Measurements from ENCODE around the gene CFP. TPM values are rescaled to one million over a fixed set of nuclear protein-coding genes. Genes with fewer than 3 reads are reported as not detected.

Gene CFP
- total RNA-seq, 3 donors from 2014 or later, result 2.6 to 17.4 (median 3.3) TPM

- Histone ChIP-seq H3K4me3 (peak overlapping the region; percentile 7 to 73 (median 51)), H3K4me1 (no peaks in the 10 kb centered on the region), H3K36me3 (no peaks in the 10 kb centered on the region), H3K27ac (peak overlapping the region; percentile 73 to 97), H3K9me3 (no peaks in the 10 kb centered on the region), H3K27me3 (peaks cover 0 to 30% of the 10 kb centered on the region in 2 donors)
- TF ChIP-seq POLR2A (IDR thresholded peaks at IDR 0.05) (no peak), CTCF (IDR thresholded peaks at IDR 0.05) (no peak), POLR2AphosphoS5 (IDR thresholded peaks at IDR 0.05) (no peak)
- intact Hi-C loops (cut with DNase I; ENCODE audit: low total_unique reads), result no loop called here
- no peak for DNase-seq (ENCODE audit: low spot score in 2 of 2)
Measured at GRCh38 chrX:47583240-47583861, 46.4 kb downstream of the CFP start.

- peak within 1 kb of the TSS; percentile 48 to 73 (median 51) for H3K4me3 ChIP-seq
- TF ChIP-seq CTCF (IDR thresholded peaks at IDR 0.05), result no peak
- peak in 2 of 3 donors; percentile 39 to 59 for TF ChIP-seq POLR2AphosphoS5 (IDR thresholded peaks at IDR 0.05)
- TF ChIP-seq POLR2A (IDR thresholded peaks at IDR 0.05), result no peak
- intact Hi-C loops (cut with DNase I; ENCODE audit: low total_unique reads), result no loop called here
- DNase-seq (ENCODE audit: low spot score in 2 of 2), result peak; percentile 79 to 84
- H3K9me3 ChIP-seq, result no peaks in the 10 kb centered on the region
- peaks cover 0 to 34% of the 10 kb centered on the region in 2 donors for H3K27me3 ChIP-seq
- no peaks in the 10 kb centered on the region for H3K4me1 ChIP-seq
- peak within 1 kb of the TSS; percentile 73 to 97 for H3K27ac ChIP-seq
- no peaks in the 10 kb centered on the region for H3K36me3 ChIP-seq
Measured at GRCh38 chrX:47581731-47582647, 47.7 kb downstream of the CFP start, which contains the start of gene TIMP1. Gene TIMP1 (plus strand): TSS chrX:47582436. CDS start chrX:47583416, 980 bp downstream.

- H3K27ac ChIP-seq, result no peak overlapping the region
- no peak for DNase-seq (ENCODE audit: low spot score in 2 of 2)
- TF ChIP-seq POLR2AphosphoS5 (IDR thresholded peaks at IDR 0.05) (no peak), POLR2A (IDR thresholded peaks at IDR 0.05) (no peak), CTCF (IDR thresholded peaks at IDR 0.05) (no peak)
- peaks cover 0 to 24% of the 10 kb centered on the region in 2 donors for H3K27me3 ChIP-seq
- no peaks in the 10 kb centered on the region for H3K9me3 ChIP-seq
- intact Hi-C loops (cut with DNase I; ENCODE audit: low total_unique reads), result loop anchor here (10.0 kb wide), 1 partner anchor 45 kb away; the partner anchor contains the start of gene CFP
- H3K36me3 ChIP-seq, result no peaks in the 10 kb centered on the region
- no peak overlapping the region for H3K4me3 ChIP-seq
- no peaks in the 10 kb centered on the region for H3K4me1 ChIP-seq
Measured at GRCh38 chrX:47579537-47579936, 50.2 kb downstream of the CFP start.

GRCh38 chrX:47578692-47579091 lies 51.0 kb downstream of the CFP start:
- Histone ChIP-seq H3K4me3 (no peak overlapping the region), H3K4me1 (no peaks in the 10 kb centered on the region), H3K27me3 (peaks cover 0 to 32% of the 10 kb centered on the region in 2 donors), H3K36me3 (no peaks in the 10 kb centered on the region), H3K9me3 (no peaks in the 10 kb centered on the region), H3K27ac (no peak overlapping the region)
- intact Hi-C loops (cut with DNase I; ENCODE audit: low total_unique reads), result loop anchor here (10.0 kb wide), 1 partner anchor 46 kb away; the partner anchor contains the start of gene CFP
- no peak for DNase-seq (ENCODE audit: low spot score in 2 of 2)
- TF ChIP-seq CTCF (IDR thresholded peaks at IDR 0.05) (no peak), POLR2AphosphoS5 (IDR thresholded peaks at IDR 0.05) (no peak), POLR2A (IDR thresholded peaks at IDR 0.05) (no peak)

Measured in breast epithelium (tissue), 4 donors.